Pancreas (tissue), 10 donors: ENCODE results near the gene LGALSL. TPM values are rescaled to one million over a fixed set of nuclear protein-coding genes. Genes with fewer than 3 reads are reported as not detected.

ENCODE experiments used
- ATAC-seq, 4 donors: fragments of 200-7000 bp; cut with Tn5 transposase; one replicate each; pipeline versions ENCODE4 v1.8.0 to v1.9.1; 2020; ENCODE audit warnings: mild to moderate bottlenecking in 4 of 4, moderate library complexity in 4 of 4
- DNase-seq, 6 donors: peaks; one replicate each; pipeline ENCODE4 v3.0.0-alpha.2; 2020
- FAIRE-seq: peaks from 2 replicates; lab custom pipeline; 2012; peaks lifted over from hg19 to GRCh38; lab: Jason Lieb, UNC
- H3K27ac ChIP-seq, 4 donors: fragments of 200-600 bp; sonication (generic); 1 replicate in 3 of 4; 2 replicates in 1 of 4; pipeline versions ENCODE4 v1.5.0 to v1.8.0; 2020
- H3K27me3 ChIP-seq, 4 donors: fragments of 200-600 bp; one replicate each; pipeline ENCODE4 v1.8.0; 2021
- H3K36me3 ChIP-seq, 3 donors: fragments of 200-600 bp; sonication (generic) in 1 of 3; one replicate each; pipeline versions ENCODE4 v1.5.0 to v1.8.0; 2020 to 2021
- H3K4me1 ChIP-seq, 3 donors: fragments of 200-600 bp; one replicate each; pipeline ENCODE4 v1.8.0; 2021
- H3K4me3 ChIP-seq, 4 donors: fragments of 200-600 bp; sonication (generic) in 2 of 4; one replicate each; pipeline versions ENCODE4 v1.5.0 to v1.8.0; 2020 to 2021
- H3K9me3 ChIP-seq, 4 donors: fragments of 200-600 bp; one replicate each; pipeline ENCODE4 v1.8.0; 2021
- CTCF ChIP-seq, 4 donors: fragments of 200-600 bp; sonication (generic) in 3 of 4; IDR thresholded peaks; one replicate each; pipeline versions ENCODE4 v1.5.0 to v1.8.0; 2021; ENCODE audit warnings: antibody characterized with exemption in 4 of 4
- WGBS, 2 donors: extraction: QIAGEN DNeasy Blood & Tissue Kit; methylation state at CpG; one replicate each; pipeline ENCODE4 v1.1.7; 2013; 5-methylcytosine and 5-hydroxymethylcytosine counted together
- intact Hi-C, 3 donors: fragments of 100-400 bp; cut with DNase I; formaldehyde crosslinking; loops; one replicate each; pipeline versions ENCODE4 v1.11.1 to v1.14.2; 2022
- polyA plus RNA-seq, 2 donors: library from polyadenylated mRNA; stranded (reverse); fragments of 200-250 nt; gene quantifications; one replicate each; pipeline ENCODE4 v1.2.3, GENCODE V29; 2013
- total RNA-seq, 6 donors: library from RNA; stranded (reverse); fragmentation: NEBNext Ultra II Directional in 4 of 6; extraction: Animal tissue kit (Norgen Biotek cat#: 25700) in 4 of 6; gene quantifications; one replicate each; pipeline versions ENCODE4 v1.2.1 to v1.2.4, GENCODE V29; 2021 to 2023
- donor health status: healthy with polysubstance abuse.
- donor health status: DM: no; HTN: no; CAD: no; lungs with moderate emphysema.
- donor health status: DM: no; HTN: no; CAD: no.
- donor health status: control.
- donor health status: control.
- donor health status: Bipolar disorder and iron deficiency.
- donor health status: DM: yes; HTN: yes; CAD: no.
- donor health status: DM: no; HTN: no; CAD: no.
- donor health status: DM: no; HTN: no; CAD: no.
- donor health status: DM: yes; HTN: yes; CAD: no.

LGALSL gene
- total and polyA plus RNA-seq, 8 donors = 3.5 to 8.6 (median 5.8) TPM

- intact Hi-C loops = no loop called here
Observed at GRCh38 chr2:64455545-64455944, 1.6 kb downstream of the LGALSL start.

DNA sequence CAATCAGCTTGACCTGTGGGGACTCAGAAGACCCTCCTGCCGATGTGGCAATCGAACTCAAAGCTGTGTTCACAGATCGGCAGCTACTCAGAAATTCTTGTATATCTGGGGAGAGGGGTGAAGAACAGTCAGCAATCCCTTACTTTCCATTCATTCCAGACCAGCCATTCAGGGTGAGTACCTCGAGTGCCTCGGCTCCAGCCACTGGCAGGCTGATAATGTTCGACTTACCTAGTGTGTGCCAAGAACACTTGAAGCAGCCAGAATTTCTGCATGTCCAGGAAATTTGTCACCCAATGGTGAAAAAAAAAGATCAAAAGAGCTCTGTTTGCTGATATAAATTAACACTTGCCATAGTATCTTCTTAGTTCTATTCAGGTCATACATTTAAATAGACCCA, 2.3 kb downstream of the LGALSL start:
- H3K27me3 ChIP-seq = no peaks in the 10 kb centered on the region
- TF ChIP-seq CTCF (IDR thresholded peaks at IDR 0.05) = no peak
- FAIRE-seq (no peak), ATAC-seq (no peak), DNase-seq (peak in 2 of 6 donors; percentile 16 to 21)
- intact Hi-C loops = no loop called here
- no peak overlapping the region for H3K27ac ChIP-seq
- H3K36me3 ChIP-seq = peaks cover 0 to 4% (median 0%) of the 10 kb centered on the region in 3 donors
- no peak overlapping the region for H3K4me3 ChIP-seq
- 58 to 65% methylated on average over 6 of the region's 6 CpGs for WGBS, 2 donors
- H3K4me1 ChIP-seq = peaks cover 8 to 18% (median 8%) of the 10 kb centered on the region in 3 donors
- H3K9me3 ChIP-seq = no peaks in the 10 kb centered on the region

More at GRCh38 chr2:64455545-64455944, 1.6 kb downstream of the LGALSL start:
- H3K36me3 ChIP-seq = peaks cover 0 to 4% (median 0%) of the 10 kb centered on the region in 3 donors
- WGBS, 2 donors = 64 to 72% methylated on average over 2 of the region's 2 CpGs
- DNase-seq (no peak), FAIRE-seq (no peak), ATAC-seq (no peak)
- peak overlapping the region in 2 of 4 donors; percentile 81 to 84 for H3K4me3 ChIP-seq
- no peaks in the 10 kb centered on the region for H3K9me3 ChIP-seq
- no peaks in the 10 kb centered on the region for H3K27me3 ChIP-seq
- no peak overlapping the region for H3K27ac ChIP-seq
- peaks cover 8 to 18% (median 8%) of the 10 kb centered on the region in 3 donors for H3K4me1 ChIP-seq
- no peak for TF ChIP-seq CTCF (IDR thresholded peaks at IDR 0.05)

GRCh38 chr2:64457524-64457923, 3.6 kb downstream of the LGALSL start:
- H3K9me3 ChIP-seq = no peaks in the 10 kb centered on the region
- no peak for TF ChIP-seq CTCF (IDR thresholded peaks at IDR 0.05)
- H3K27ac ChIP-seq = no peak overlapping the region
- H3K4me1 ChIP-seq = peaks cover 8 to 18% (median 8%) of the 10 kb centered on the region in 3 donors
- H3K36me3 ChIP-seq = peaks cover 0 to 4% (median 0%) of the 10 kb centered on the region in 3 donors
- no peaks in the 10 kb centered on the region for H3K27me3 ChIP-seq
- DNase-seq (no peak), FAIRE-seq (no peak), ATAC-seq (no peak)
- intact Hi-C loops = no loop called here
- H3K4me3 ChIP-seq = no peak overlapping the region

DNA sequence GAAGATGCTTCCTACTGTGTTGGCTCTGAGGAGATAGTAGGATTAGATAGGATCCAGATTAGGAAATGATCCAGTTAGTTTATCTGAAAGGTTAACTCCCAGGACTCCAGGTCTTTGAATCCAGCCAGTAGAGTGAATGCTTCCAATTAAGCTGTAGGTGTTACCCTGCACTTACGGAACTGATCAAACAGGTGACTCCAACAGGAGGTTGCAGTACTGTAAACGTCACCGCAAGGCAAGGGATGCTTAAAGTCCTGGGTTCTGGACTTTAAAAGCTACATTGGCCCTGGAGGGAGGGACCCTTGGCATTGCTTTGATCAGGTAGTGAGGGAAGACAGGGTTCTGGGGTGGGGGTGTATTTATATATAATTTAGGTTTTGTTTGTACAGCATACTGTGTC, 5.6 kb downstream of the LGALSL start:
- WGBS, 2 donors = 91 to 96% methylated on average over 3 of the region's 3 CpGs
- DNase-seq (no peak), ATAC-seq (no peak), FAIRE-seq (no peak)
- Histone ChIP-seq H3K27ac (no peak overlapping the region), H3K4me1 (peaks cover 0 to 8% (median 4%) of the 10 kb centered on the region in 3 donors), H3K36me3 (peaks cover 0 to 4% (median 0%) of the 10 kb centered on the region in 3 donors), H3K27me3 (no peaks in the 10 kb centered on the region), H3K4me3 (no peak overlapping the region), H3K9me3 (no peaks in the 10 kb centered on the region)
- TF ChIP-seq CTCF (IDR thresholded peaks at IDR 0.05) = no peak
- intact Hi-C loops = no loop called here

- intact Hi-C loops = no loop called here
- Histone ChIP-seq H3K27me3 (no peaks in the 10 kb centered on the region), H3K4me3 (no peak overlapping the region), H3K27ac (no peak overlapping the region), H3K36me3 (peaks cover 0 to 4% (median 0%) of the 10 kb centered on the region in 3 donors), H3K4me1 (peaks cover 0 to 6% (median 1%) of the 10 kb centered on the region in 3 donors), H3K9me3 (no peaks in the 10 kb centered on the region)
- ATAC-seq (no peak), FAIRE-seq (no peak), DNase-seq (no peak)
- no peak for TF ChIP-seq CTCF (IDR thresholded peaks at IDR 0.05)
- WGBS, 2 donors = 33 to 50% methylated on average over 3 of the region's 3 CpGs
Observed at GRCh38 chr2:64460330-64460729, 6.4 kb downstream of the LGALSL start.
